GM12878 (cell line): ENCODE results near the gene DPY19L1. TPM values are rescaled to one million over a fixed set of nuclear protein-coding genes. Genes with fewer than 3 reads are reported as not detected.

Source experiments
- BCL11A ChIP-seq: IDR thresholded peaks from 2 replicates; pipeline ENCODE4 v1.6.1; 2011; ENCODE audit warnings: low read depth, low read length
- BCLAF1 ChIP-seq: fragments of 450-650 bp; IDR thresholded peaks from 2 replicates; pipeline ENCODE4 v1.6.1; 2017; ENCODE audit warnings: antibody characterized with exemption, mild to moderate bottlenecking, moderate library complexity
- CBFB ChIP-seq: IDR thresholded peaks from 2 replicates; pipeline ENCODE4 v1.6.1; 2016; ENCODE audit warnings: antibody characterized with exemption, low read depth
- CBX5 ChIP-seq: sonication (generic); IDR thresholded peaks from 2 replicates; pipeline ENCODE4 v1.6.1; 2016; ENCODE audit warnings: low read depth, moderate library complexity, mild to moderate bottlenecking, inconsistent platforms
- CHD2 ChIP-seq: IDR thresholded peaks from 2 replicates; pipeline ENCODE4 v1.6.1; 2011; ENCODE audit warnings: low read depth, low read length, improper control_type of control experiment, borderline replicate concordance
- ELK1 ChIP-seq: IDR thresholded peaks from 2 replicates; pipeline ENCODE4 v1.6.1; 2012; ENCODE audit warnings: low read depth, low read length, improper control_type of control experiment
- MTA2 ChIP-seq: fragments of 450-650 bp; IDR thresholded peaks from 2 replicates; pipeline ENCODE4 v1.6.1; 2016; ENCODE audit warnings: low read depth, mild to moderate bottlenecking, moderate library complexity
- MYB ChIP-seq: fragments of 150-350 bp; IDR thresholded peaks from 2 replicates; pipeline ENCODE4 v1.6.1; 2014; ENCODE audit warnings: mild to moderate bottlenecking, low read depth, low read length, borderline replicate concordance
- MYC ChIP-seq: IDR thresholded peaks from 2 replicates; pipeline ENCODE4 v1.6.1; 2011; ENCODE audit warnings: mild to moderate bottlenecking, low read length, moderate library complexity, inconsistent platforms; ENCODE audit not compliant: insufficient read depth, insufficient replicate concordance, insufficient read length, severe bottlenecking
- NKRF ChIP-seq: fragments of 450-650 bp; conservative IDR thresholded peaks from 2 replicates; pipeline ENCODE4 v1.6.1; 2017; ENCODE audit warnings: mild to moderate bottlenecking, moderate library complexity
- NR2C2 ChIP-seq: IDR thresholded peaks from 2 replicates; pipeline ENCODE4 v1.6.1; 2011; ENCODE audit warnings: borderline replicate concordance, low read depth; ENCODE audit not compliant: control insufficient read depth, insufficient read length
- RAD21 ChIP-seq: IDR thresholded peaks from 2 replicates; pipeline ENCODE4 v1.6.1; 2011; ENCODE audit warnings: mild to moderate bottlenecking, low read depth, low read length, moderate library complexity; ENCODE audit not compliant: insufficient read depth
- RFX5 ChIP-seq: IDR thresholded peaks from 2 replicates; pipeline ENCODE4 v1.6.1; 2011; ENCODE audit warnings: low read depth, low read length, improper control_type of control experiment
- SMC3 ChIP-seq: IDR thresholded peaks from 2 replicates; pipeline ENCODE4 v1.6.1; 2011; ENCODE audit warnings: low read length, improper control_type of control experiment, borderline replicate concordance
- SUZ12 ChIP-seq: fragments of 200-600 bp; sonication (generic); IDR thresholded peaks from one replicate; pipeline ENCODE4 v1.6.1; 2018; ENCODE audit warnings: antibody characterized with exemption, mild to moderate bottlenecking; ENCODE audit not compliant: unreplicated experiment
- ZBED1 ChIP-seq: IDR thresholded peaks from 2 replicates; pipeline ENCODE4 v1.6.1; 2016; ENCODE audit warnings: borderline replicate concordance
- ZNF592 ChIP-seq: fragments of 450-650 bp; IDR thresholded peaks from 2 replicates; pipeline ENCODE4 v1.6.1; 2017; ENCODE audit warnings: mild to moderate bottlenecking, moderate library complexity
- ZNF622 ChIP-seq: fragments of 450-650 bp; IDR thresholded peaks from 2 replicates; pipeline ENCODE4 v1.6.1; 2017; ENCODE audit warnings: mild to moderate bottlenecking, inconsistent platforms
- polyA plus RNA-seq, 11 experiments: library from polyadenylated mRNA; depleted of rRNA in 4 of 11; unstranded in 6 of 11; stranded (reverse) in 5 of 11; fragments of >200 nt; fragmentation: Nextera tagmentation in 4 of 11; fragmentation: Illumina TruSeq in 1 of 11; extraction: Ambion mirVana in 4 of 11; extraction: Trizol in 1 of 11; gene quantifications; 1 replicate in 1 of 11; 2 replicates in 10 of 11; pipeline versions ENCODE4 v1.2.1 to v1.2.3, GENCODE V29; 2011 to 2016; ENCODE audit warnings: inconsistent platforms in 2 of 11, missing spikeins in 2 of 11, low read depth in 1 of 11
- total RNA-seq, 4 experiments: library from RNA; depleted of rRNA in 3 of 4; stranded (reverse); fragments of >200 nt in 3 of 4; fragmentation: Illumina TruSeq in 1 of 4; extraction: Trizol in 1 of 4; gene quantifications; 2 replicates each; pipeline versions ENCODE4 v1.2.1 to v1.2.3, GENCODE V29; 2013 to 2021

DPY19L1 gene
- total and polyA plus RNA-seq, 10 of the 15 experiments (the other 5 are each of a cell fraction or from before 2014, with no cell fraction given), result 0.47 to 35.4 (median 3.8) TPM

GRCh38 chr7:35037526-35038341 lies 449 bp upstream of the DPY19L1 start (continued):
- TF ChIP-seq RFX5 (no peak), SUZ12 (no peak), MYB (no peak), BCLAF1 (no peak), BCL11A (no peak), SMC3 (peak; percentile 25; the same call in 1 of the 2 replicates), MTA2 (no peak), RAD21 (peak; percentile 37), MYC (no peak), ZNF592 (no peak), ZBED1 (no peak), ZNF622 (no peak), NKRF (no peak; the same call in 1 of the 2 replicates), CBX5 (no peak), CHD2 (no peak), CBFB (no peak), ELK1 (no peak), NR2C2 (no peak)
